ENCODE measurements around the gene KLHL8.

KLHL8 gene

DNA sequence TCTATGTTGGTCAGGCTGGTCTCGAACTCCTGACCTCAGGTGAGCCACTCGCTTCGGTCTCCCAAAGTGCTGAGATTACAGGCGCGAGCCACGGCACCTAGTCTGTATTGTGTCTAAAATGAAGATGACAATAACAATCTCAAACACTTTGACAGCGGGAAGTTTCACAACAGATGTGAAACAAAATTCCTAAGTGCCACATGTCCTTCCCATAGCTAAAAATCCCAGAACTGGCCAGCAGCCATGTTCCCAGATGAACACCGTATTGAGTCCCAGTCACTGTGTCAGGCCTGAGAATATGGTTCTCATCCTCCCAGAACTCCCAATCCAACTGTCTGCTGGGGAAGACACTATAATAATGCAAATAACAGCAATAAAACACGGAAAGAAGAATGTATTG, 16.4 kb upstream of the KLHL8 start:
- TF ChIP-seq, protein P1, sequence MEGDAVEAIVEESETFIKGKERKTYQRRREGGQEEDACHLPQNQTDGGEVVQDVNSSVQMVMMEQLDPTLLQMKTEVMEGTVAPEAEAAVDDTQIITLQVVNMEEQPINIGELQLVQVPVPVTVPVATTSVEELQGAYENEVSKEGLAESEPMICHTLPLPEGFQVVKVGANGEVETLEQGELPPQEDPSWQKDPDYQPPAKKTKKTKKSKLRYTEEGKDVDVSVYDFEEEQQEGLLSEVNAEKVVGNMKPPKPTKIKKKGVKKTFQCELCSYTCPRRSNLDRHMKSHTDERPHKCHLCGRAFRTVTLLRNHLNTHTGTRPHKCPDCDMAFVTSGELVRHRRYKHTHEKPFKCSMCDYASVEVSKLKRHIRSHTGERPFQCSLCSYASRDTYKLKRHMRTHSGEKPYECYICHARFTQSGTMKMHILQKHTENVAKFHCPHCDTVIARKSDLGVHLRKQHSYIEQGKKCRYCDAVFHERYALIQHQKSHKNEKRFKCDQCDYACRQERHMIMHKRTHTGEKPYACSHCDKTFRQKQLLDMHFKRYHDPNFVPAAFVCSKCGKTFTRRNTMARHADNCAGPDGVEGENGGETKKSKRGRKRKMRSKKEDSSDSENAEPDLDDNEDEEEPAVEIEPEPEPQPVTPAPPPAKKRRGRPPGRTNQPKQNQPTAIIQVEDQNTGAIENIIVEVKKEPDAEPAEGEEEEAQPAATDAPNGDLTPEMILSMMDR (IDR thresholded peaks at IDR 0.05; ENCODE audit: low read depth, low read length) = no peak

GRCh38 chr4:87235020-87235671, 14.7 kb upstream of the KLHL8 start:
- Histone ChIP-seq H3K9me3 (no peaks in the 10 kb centered on the region), H3K4me1 (peaks cover 14% of the 10 kb centered on the region), H3K4me3 (ENCODE audit: low read depth, low read length) (peak overlapping the region; percentile 60), H3K36me3 (no peaks in the 10 kb centered on the region), H3K27me3 (no peaks in the 10 kb centered on the region)
- no peak for DNase-seq
- TF ChIP-seq, protein P1 (IDR thresholded peaks at IDR 0.05; ENCODE audit: low read depth, low read length) = no peak

More for the DNA sequence above, 16.4 kb upstream of the KLHL8 start:
- H3K27me3 ChIP-seq = no peaks in the 10 kb centered on the region
- no peaks in the 10 kb centered on the region for H3K9me3 ChIP-seq
- no peaks in the 10 kb centered on the region for H3K36me3 ChIP-seq
- no peak for DNase-seq
- H3K4me1 ChIP-seq = peaks cover 21% of the 10 kb centered on the region
- H3K4me3 ChIP-seq (ENCODE audit: low read depth, low read length) = no peak overlapping the region

GRCh38 chr4:87232216-87232615, 11.8 kb upstream of the KLHL8 start:
- peaks cover 6% of the 10 kb centered on the region; the same call in 1 of the 2 replicates for H3K4me1 ChIP-seq
- H3K36me3 ChIP-seq = no peaks in the 10 kb centered on the region
- H3K9me3 ChIP-seq = no peaks in the 10 kb centered on the region
- H3K27me3 ChIP-seq = no peaks in the 10 kb centered on the region
- no peak for DNase-seq
- TF ChIP-seq, protein P1 (IDR thresholded peaks at IDR 0.05; ENCODE audit: low read depth, low read length) = no peak
- no peak overlapping the region for H3K4me3 ChIP-seq (ENCODE audit: low read depth, low read length)

GRCh38 chr4:87230806-87231205, 10.4 kb upstream of the KLHL8 start:
- no peaks in the 10 kb centered on the region for H3K27me3 ChIP-seq
- H3K36me3 ChIP-seq = no peaks in the 10 kb centered on the region

GRCh38 chr4:87229979-87230378, 9.6 kb upstream of the KLHL8 start:
- H3K4me3 ChIP-seq (ENCODE audit: low read depth, low read length) = no peak overlapping the region
- no peaks in the 10 kb centered on the region for H3K9me3 ChIP-seq
- no peaks in the 10 kb centered on the region for H3K27me3 ChIP-seq
- no peaks in the 10 kb centered on the region for H3K36me3 ChIP-seq
- TF ChIP-seq, protein P1 (IDR thresholded peaks at IDR 0.05; ENCODE audit: low read depth, low read length) = no peak
- no peaks in the 10 kb centered on the region; the same call in 1 of the 2 replicates for H3K4me1 ChIP-seq
- DNase-seq = no peak

More at GRCh38 chr4:87230806-87231205, 10.4 kb upstream of the KLHL8 start:
- peaks cover 6% of the 10 kb centered on the region; the same call in 1 of the 2 replicates for H3K4me1 ChIP-seq
- no peaks in the 10 kb centered on the region for H3K9me3 ChIP-seq
- no peak overlapping the region for H3K4me3 ChIP-seq (ENCODE audit: low read depth, low read length)
- no peak for DNase-seq
- TF ChIP-seq, protein P1 (IDR thresholded peaks at IDR 0.05; ENCODE audit: low read depth, low read length) = no peak

- H3K4me1 ChIP-seq = no peaks in the 10 kb centered on the region; the same call in 1 of the 2 replicates
- TF ChIP-seq, protein P1 (IDR thresholded peaks at IDR 0.05; ENCODE audit: low read depth, low read length) = no peak
- no peak for DNase-seq
- H3K4me3 ChIP-seq (ENCODE audit: low read depth, low read length) = no peak overlapping the region
- no peaks in the 10 kb centered on the region for H3K9me3 ChIP-seq
- no peaks in the 10 kb centered on the region for H3K27me3 ChIP-seq
- no peaks in the 10 kb centered on the region for H3K36me3 ChIP-seq
Measured at GRCh38 chr4:87228262-87228860, 7.9 kb upstream of the KLHL8 start.
